GM18517 (cell line): ENCODE measurements around the gene DDX51.

Experiments used
- ATAC-seq: cut with Tn5 transposase; IDR thresholded peaks from one replicate; pipeline ENCODE4 v1.9.1; 2021; ENCODE audit warnings: mild to moderate bottlenecking, moderate library complexity; ENCODE audit not compliant: unreplicated experiment

The DDX51 gene

GRCh38 chr12:132167611-132168310, 23.6 kb upstream of the DDX51 start:
- no peak for ATAC-seq

GRCh38 chr12:132166801-132167591, 22.9 kb upstream of the DDX51 start:
- ATAC-seq: no peak

- ATAC-seq: no peak
Measured at GRCh38 chr12:132166093-132166492, 22.0 kb upstream of the DDX51 start.

GRCh38 chr12:132165584-132165983, 21.5 kb upstream of the DDX51 start:
- no peak for ATAC-seq

GRCh38 chr12:132164426-132164825, 20.3 kb upstream of the DDX51 start:
- no peak for ATAC-seq

GRCh38 chr12:132163911-132164288, 19.8 kb upstream of the DDX51 start:
- no peak for ATAC-seq

GRCh38 chr12:132163041-132163910, 19.2 kb upstream of the DDX51 start:
- ATAC-seq: no peak

- no peak for ATAC-seq
Measured at GRCh38 chr12:132162508-132163031, 18.5 kb upstream of the DDX51 start.

GRCh38 chr12:132161796-132162507, 17.8 kb upstream of the DDX51 start:
- no peak for ATAC-seq

GRCh38 chr12:132161036-132161781, 17.1 kb upstream of the DDX51 start:
- ATAC-seq: no peak

- ATAC-seq: no peak
Measured at GRCh38 chr12:132160601-132161035, 16.5 kb upstream of the DDX51 start.

- ATAC-seq: no peak
Measured at GRCh38 chr12:132160016-132160415, 15.9 kb upstream of the DDX51 start.

- no peak for ATAC-seq
Measured at GRCh38 chr12:132159555-132160003, 15.5 kb upstream of the DDX51 start.

GRCh38 chr12:132158677-132159554, 14.8 kb upstream of the DDX51 start:
- no peak for ATAC-seq

- ATAC-seq: no peak
Measured at GRCh38 chr12:132157733-132158409, 13.8 kb upstream of the DDX51 start.

GRCh38 chr12:132156573-132157325, 12.6 kb upstream of the DDX51 start:
- no peak for ATAC-seq

GRCh38 chr12:132155771-132156572, 11.9 kb upstream of the DDX51 start:
- ATAC-seq: no peak
